ENCODE measurements around the gene ZNF835. TPM values are rescaled to one million over a fixed set of nuclear protein-coding genes. Genes with fewer than 3 reads are reported as not detected.

The ZNF835 gene
- total RNA-seq, 1 experiment from 2014 or later, result 0.07 TPM

GRCh38 chr19:56705939-56706338 is 34.4 kb upstream of the ZNF835 start:
- no peak overlapping the region for H3K56ac ChIP-seq (ENCODE audit: insufficient read length, low read depth, low read length)
- no peaks in the 10 kb centered on the region for H3K4me1 Mint-ChIP-seq
- H3K14ac ChIP-seq (ENCODE audit: insufficient read depth, low read length), result no peak overlapping the region
- H4K8ac ChIP-seq (replicated peaks; ENCODE audit: insufficient read length, low read depth, low read length), result no peak overlapping the region
- H3K4ac ChIP-seq (ENCODE audit: low read depth, low read length), result no peak overlapping the region
- H3K18ac ChIP-seq (ENCODE audit: insufficient read length, low read depth, low read length), result no peak overlapping the region
- no peak overlapping the region for H2AK5ac ChIP-seq (ENCODE audit: insufficient read length, low read length)
- no peak overlapping the region for H2AFZ ChIP-seq (ENCODE audit: low read length)
- no peaks in the 10 kb centered on the region for H4K20me1 ChIP-seq (ENCODE audit: control insufficient read depth, insufficient read depth, insufficient read length)
- H2BK120ac ChIP-seq (ENCODE audit: low read depth, low read length, poor library complexity, severe bottlenecking), result no peak overlapping the region
- H3K23ac ChIP-seq (ENCODE audit: insufficient read length, low read depth, low read length), result no peak overlapping the region
- H2BK20ac ChIP-seq (ENCODE audit: low read depth, low read length, poor library complexity, severe bottlenecking), result no peak overlapping the region
- H2BK12ac ChIP-seq (ENCODE audit: insufficient read length, low read depth, low read length), result no peak overlapping the region
- no peaks in the 10 kb centered on the region for H3K4me1 ChIP-seq (ENCODE audit: insufficient read depth, low read length)
- H3K27ac Mint-ChIP-seq, result no peak overlapping the region
- no peak overlapping the region for H3K4me3 Mint-ChIP-seq
- H4K91ac ChIP-seq (ENCODE audit: insufficient read length, low read depth, low read length), result no peak overlapping the region
- no peaks in the 10 kb centered on the region for H3K79me2 ChIP-seq (ENCODE audit: insufficient read depth, low read length)
- no peak overlapping the region for H4K5ac ChIP-seq (ENCODE audit: insufficient read length, low read depth, low read length)
- DNase-seq, result no peak
- H2BK5ac ChIP-seq (ENCODE audit: insufficient read length, low read length), result no peak overlapping the region
- H3K9ac ChIP-seq (ENCODE audit: extremely low read depth, insufficient read length, low read length), result no peak overlapping the region
- no peak overlapping the region for H3K4me2 ChIP-seq (ENCODE audit: insufficient read depth, insufficient read length, low read length)
- TF ChIP-seq CTCF (conservative IDR thresholded peaks at IDR 0.05), result no peak
- peaks cover 18 to 32% (median 20%) of the 10 kb centered on the region in 3 experiments for H3K36me3 Mint-ChIP-seq (ENCODE audit: insufficient read depth in 1 of 3, low read depth in 3 of 3)
- H3K27me3 ChIP-seq (ENCODE audit: insufficient read depth, low read length), result no peaks in the 10 kb centered on the region
- no peaks in the 10 kb centered on the region for H3K79me1 ChIP-seq (ENCODE audit: insufficient read depth, low read depth, low read length, poor library complexity, severe bottlenecking)
- no peak overlapping the region for H3K27ac ChIP-seq (ENCODE audit: insufficient read length, low read depth, low read length)
- WGBS (ENCODE audit: extremely low coverage, insufficient read length, low lambda C conversion rate), result no CpG with 5 or more reads among the region's 1 CpG
- no peak overlapping the region for H3T11ph ChIP-seq (ENCODE audit: low read length)
- H2BK15ac ChIP-seq (ENCODE audit: low read depth, low read length), result no peak overlapping the region
- peaks cover 90 to 91% of the 10 kb centered on the region in 2 experiments for H3K9me3 Mint-ChIP-seq
- peaks cover 2% of the 10 kb centered on the region; the same call in 1 of the 2 replicates for H3K27me3 Mint-ChIP-seq (ENCODE audit: low read depth)
- no peaks in the 10 kb centered on the region for H3K23me2 ChIP-seq (ENCODE audit: insufficient read length, low read depth, low read length, poor library complexity, severe bottlenecking)
- H3K9me3 ChIP-seq (ENCODE audit: control insufficient read depth, low read depth, low read length), result peaks cover 54% of the 10 kb centered on the region
